Measurements from ENCODE around the gene STAG3. TPM values are rescaled to one million over a fixed set of nuclear protein-coding genes. Genes with fewer than 3 reads are reported as not detected.

Gene STAG3
- total and polyA plus RNA-seq, 9 of the 15 experiments (the other 6 are each of a cell fraction or from before 2014, with no cell fraction given), result 0.54 to 2.5 (median 1.7) TPM

DNA sequence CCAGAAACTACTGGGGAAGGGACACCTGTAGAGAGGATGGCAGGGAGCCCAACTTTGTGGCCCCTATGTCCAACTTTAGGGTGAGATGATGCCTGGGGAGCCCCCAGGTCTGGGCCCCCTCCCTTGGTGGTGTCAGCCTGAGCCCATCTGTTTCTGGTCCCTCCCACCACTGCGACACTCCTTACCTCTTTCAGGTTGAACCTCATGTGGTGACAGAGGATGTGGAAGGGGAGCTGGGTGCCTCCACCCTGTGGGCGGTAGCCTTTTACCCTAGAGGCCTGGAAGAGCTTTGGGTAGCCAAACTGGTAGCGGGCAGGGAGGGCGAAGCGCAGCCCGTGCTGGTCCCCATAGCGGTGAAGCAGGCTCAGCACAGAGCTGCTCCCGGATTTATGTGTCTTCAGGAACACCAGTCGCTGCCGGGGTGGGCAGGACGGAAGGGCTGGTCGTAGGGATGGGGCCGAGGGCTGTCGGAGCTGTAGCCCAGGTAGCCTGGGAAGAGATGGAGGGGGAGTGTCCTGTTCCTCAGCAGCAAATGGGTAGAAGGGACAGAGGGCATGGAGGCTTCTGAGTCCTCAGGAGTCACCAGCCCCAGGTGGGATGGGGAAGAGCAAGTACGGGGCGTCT lies 11.3 kb upstream of the STAG3 start:
- in situ Hi-C loops (cut with MboI) (no loop called here), intact Hi-C loops (cut with micrococcal nuclease) (no loop called here)
- H3K9me1 ChIP-seq (ENCODE audit: control insufficient read depth, insufficient read depth, low read length), result no peaks in the 10 kb centered on the region
- peak overlapping the region; percentile 91; the same call in 1 of the 2 replicates for H3K4me2 ChIP-seq (ENCODE audit: insufficient read depth, low read length)
- H3K4me1 ChIP-seq (replicated peaks in 1 of 2; ENCODE audit: control insufficient read depth in 2 of 2, insufficient read depth in 2 of 2, low read length in 2 of 2), result peaks cover 47 to 48% of the 10 kb centered on the region in 2 experiments
- peak overlapping the region; percentile 86; the same call in 1 of the 2 replicates for H2AFZ ChIP-seq (ENCODE audit: low read depth, low read length)
- H3K79me2 ChIP-seq (ENCODE audit: control insufficient read depth, insufficient read depth, low read length), result no peaks in the 10 kb centered on the region
- ChIA-PET POLR2A (interaction anchor here (0.7 to 1.6 kb wide), 7 partner anchors 9 to 263 kb away, joined by 3 to 7 read pairs (median 3); partner anchors contain the start of genes GPC2, LAMTOR4, MEPCE and STAG3), CTCF (ENCODE audit: low intra/inter-chr PET ratio) (no interaction called here)
- TF ChIP-seq ARHGAP35 (IDR thresholded peaks at IDR 0.05; ENCODE audit: partially characterized antibody) (no peak), SAFB2 (IDR thresholded peaks at IDR 0.05; ENCODE audit: borderline replicate concordance, low read depth, low read length, severe bottlenecking) (no peak), BRCA1 (IDR thresholded peaks at IDR 0.05) (no peak), BRCA1 (CRISPR knock-in tag; IDR thresholded peaks at IDR 0.05) (no peak), PHB (CRISPR knock-in tag; IDR thresholded peaks at IDR 0.05) (no peak), ZNF324 (CRISPR knock-in tag; IDR thresholded peaks at IDR 0.05) (no peak), NUFIP1 (IDR thresholded peaks at IDR 0.05; ENCODE audit: partially characterized antibody) (no peak), CEBPG (CRISPR knock-in tag; IDR thresholded peaks at IDR 0.05) (no peak), CEBPG (tag; conservative IDR thresholded peaks at IDR 0.05 in 1 of 2, IDR thresholded peaks at IDR 0.05 in 1 of 2) (no peak), MTA3 (IDR thresholded peaks at IDR 0.05; ENCODE audit: borderline replicate concordance) (no peak), ILK (tag; IDR thresholded peaks at IDR 0.05; ENCODE audit: borderline replicate concordance, low read depth) (no peak), DNMT1 (IDR thresholded peaks at IDR 0.05) (no peak)
- TF ChIP-seq, protein P1, sequence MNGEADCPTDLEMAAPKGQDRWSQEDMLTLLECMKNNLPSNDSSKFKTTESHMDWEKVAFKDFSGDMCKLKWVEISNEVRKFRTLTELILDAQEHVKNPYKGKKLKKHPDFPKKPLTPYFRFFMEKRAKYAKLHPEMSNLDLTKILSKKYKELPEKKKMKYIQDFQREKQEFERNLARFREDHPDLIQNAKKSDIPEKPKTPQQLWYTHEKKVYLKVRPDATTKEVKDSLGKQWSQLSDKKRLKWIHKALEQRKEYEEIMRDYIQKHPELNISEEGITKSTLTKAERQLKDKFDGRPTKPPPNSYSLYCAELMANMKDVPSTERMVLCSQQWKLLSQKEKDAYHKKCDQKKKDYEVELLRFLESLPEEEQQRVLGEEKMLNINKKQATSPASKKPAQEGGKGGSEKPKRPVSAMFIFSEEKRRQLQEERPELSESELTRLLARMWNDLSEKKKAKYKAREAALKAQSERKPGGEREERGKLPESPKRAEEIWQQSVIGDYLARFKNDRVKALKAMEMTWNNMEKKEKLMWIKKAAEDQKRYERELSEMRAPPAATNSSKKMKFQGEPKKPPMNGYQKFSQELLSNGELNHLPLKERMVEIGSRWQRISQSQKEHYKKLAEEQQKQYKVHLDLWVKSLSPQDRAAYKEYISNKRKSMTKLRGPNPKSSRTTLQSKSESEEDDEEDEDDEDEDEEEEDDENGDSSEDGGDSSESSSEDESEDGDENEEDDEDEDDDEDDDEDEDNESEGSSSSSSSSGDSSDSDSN (IDR thresholded peaks at IDR 0.05; ENCODE audit: borderline replicate concordance in 1 of 2, low read depth in 2 of 2, low read length in 2 of 2), result no peak
- TF ChIP-seq, protein P2, sequence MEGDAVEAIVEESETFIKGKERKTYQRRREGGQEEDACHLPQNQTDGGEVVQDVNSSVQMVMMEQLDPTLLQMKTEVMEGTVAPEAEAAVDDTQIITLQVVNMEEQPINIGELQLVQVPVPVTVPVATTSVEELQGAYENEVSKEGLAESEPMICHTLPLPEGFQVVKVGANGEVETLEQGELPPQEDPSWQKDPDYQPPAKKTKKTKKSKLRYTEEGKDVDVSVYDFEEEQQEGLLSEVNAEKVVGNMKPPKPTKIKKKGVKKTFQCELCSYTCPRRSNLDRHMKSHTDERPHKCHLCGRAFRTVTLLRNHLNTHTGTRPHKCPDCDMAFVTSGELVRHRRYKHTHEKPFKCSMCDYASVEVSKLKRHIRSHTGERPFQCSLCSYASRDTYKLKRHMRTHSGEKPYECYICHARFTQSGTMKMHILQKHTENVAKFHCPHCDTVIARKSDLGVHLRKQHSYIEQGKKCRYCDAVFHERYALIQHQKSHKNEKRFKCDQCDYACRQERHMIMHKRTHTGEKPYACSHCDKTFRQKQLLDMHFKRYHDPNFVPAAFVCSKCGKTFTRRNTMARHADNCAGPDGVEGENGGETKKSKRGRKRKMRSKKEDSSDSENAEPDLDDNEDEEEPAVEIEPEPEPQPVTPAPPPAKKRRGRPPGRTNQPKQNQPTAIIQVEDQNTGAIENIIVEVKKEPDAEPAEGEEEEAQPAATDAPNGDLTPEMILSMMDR (IDR thresholded peaks at IDR 0.05 in 2 of 3, conservative IDR thresholded peaks at IDR 0.05 in 1 of 3; ENCODE audit: insufficient read depth in 2 of 3, low read depth in 1 of 3, low read length in 3 of 3), result no peak
- no peak overlapping the region for H3K4me3 ChIP-seq
- peak overlapping the region in 1 of 2 experiments; percentile 90; a peak in 2 of 4 replicates for H3K9ac ChIP-seq (ENCODE audit: insufficient read depth in 1 of 2, low read depth in 2 of 2, low read length in 2 of 2)
- DNase-seq (ENCODE audit: extremely low read depth in 1 of 4, low spot score in 3 of 4) (no peak), FAIRE-seq (no peak), ATAC-seq (no peak)
- no peaks in the 10 kb centered on the region for H3K36me3 ChIP-seq (ENCODE audit: control insufficient read depth, insufficient read depth, low read length)
- no peaks in the 10 kb centered on the region for H3K27me3 ChIP-seq (ENCODE audit: control insufficient read depth in 2 of 2, insufficient read depth in 2 of 2, low read length in 2 of 2)
- H3K27ac ChIP-seq (ENCODE audit: extremely low read depth, low read depth, low read length), result no peak overlapping the region
- H3K9me3 ChIP-seq (replicated peaks; ENCODE audit: control insufficient read depth, insufficient read depth, low read depth, low read length), result no peaks in the 10 kb centered on the region
- WGBS (ENCODE audit: insufficient coverage, low coverage, missing lambda C conversion rate), result 78% methylated on average over 16 of the region's 16 CpGs
- H4K20me1 ChIP-seq (replicated peaks; ENCODE audit: control insufficient read depth, insufficient read depth, low read length), result no peaks in the 10 kb centered on the region
- BruUV-seq (replicated peaks), result no TSS peak

Data from K562 (cell line).